Panc1 (cell line): Measurements from ENCODE around the gene PANK4.

Source experiments
- POLR2AphosphoS5 ChIP-seq: IDR thresholded peaks from 2 replicates; pipeline ENCODE4 v1.6.1; 2012; ENCODE audit warnings: mild to moderate bottlenecking, low read depth, low read length, moderate library complexity
- TF ChIP-seq, protein P1 (sequence below): fragments of 450-650 bp; IDR thresholded peaks from 2 replicates; pipeline ENCODE4 v1.5.1; 2017; ENCODE audit warnings: mild to moderate bottlenecking
- TF ChIP-seq, protein P2 (sequence below), 2 experiments: IDR thresholded peaks; 2 replicates each; pipeline ENCODE4 v1.6.1; 2011 to 2012; ENCODE audit warnings: low read depth in 2 of 2, control low read depth in 1 of 2, low read length in 1 of 2, mild to moderate bottlenecking in 1 of 2, moderate library complexity in 1 of 2; ENCODE audit not compliant: insufficient read depth in 1 of 2

- TF ChIP-seq, protein P1, sequence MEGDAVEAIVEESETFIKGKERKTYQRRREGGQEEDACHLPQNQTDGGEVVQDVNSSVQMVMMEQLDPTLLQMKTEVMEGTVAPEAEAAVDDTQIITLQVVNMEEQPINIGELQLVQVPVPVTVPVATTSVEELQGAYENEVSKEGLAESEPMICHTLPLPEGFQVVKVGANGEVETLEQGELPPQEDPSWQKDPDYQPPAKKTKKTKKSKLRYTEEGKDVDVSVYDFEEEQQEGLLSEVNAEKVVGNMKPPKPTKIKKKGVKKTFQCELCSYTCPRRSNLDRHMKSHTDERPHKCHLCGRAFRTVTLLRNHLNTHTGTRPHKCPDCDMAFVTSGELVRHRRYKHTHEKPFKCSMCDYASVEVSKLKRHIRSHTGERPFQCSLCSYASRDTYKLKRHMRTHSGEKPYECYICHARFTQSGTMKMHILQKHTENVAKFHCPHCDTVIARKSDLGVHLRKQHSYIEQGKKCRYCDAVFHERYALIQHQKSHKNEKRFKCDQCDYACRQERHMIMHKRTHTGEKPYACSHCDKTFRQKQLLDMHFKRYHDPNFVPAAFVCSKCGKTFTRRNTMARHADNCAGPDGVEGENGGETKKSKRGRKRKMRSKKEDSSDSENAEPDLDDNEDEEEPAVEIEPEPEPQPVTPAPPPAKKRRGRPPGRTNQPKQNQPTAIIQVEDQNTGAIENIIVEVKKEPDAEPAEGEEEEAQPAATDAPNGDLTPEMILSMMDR = no peak
- no peak for TF ChIP-seq POLR2AphosphoS5
- TF ChIP-seq, protein P2, sequence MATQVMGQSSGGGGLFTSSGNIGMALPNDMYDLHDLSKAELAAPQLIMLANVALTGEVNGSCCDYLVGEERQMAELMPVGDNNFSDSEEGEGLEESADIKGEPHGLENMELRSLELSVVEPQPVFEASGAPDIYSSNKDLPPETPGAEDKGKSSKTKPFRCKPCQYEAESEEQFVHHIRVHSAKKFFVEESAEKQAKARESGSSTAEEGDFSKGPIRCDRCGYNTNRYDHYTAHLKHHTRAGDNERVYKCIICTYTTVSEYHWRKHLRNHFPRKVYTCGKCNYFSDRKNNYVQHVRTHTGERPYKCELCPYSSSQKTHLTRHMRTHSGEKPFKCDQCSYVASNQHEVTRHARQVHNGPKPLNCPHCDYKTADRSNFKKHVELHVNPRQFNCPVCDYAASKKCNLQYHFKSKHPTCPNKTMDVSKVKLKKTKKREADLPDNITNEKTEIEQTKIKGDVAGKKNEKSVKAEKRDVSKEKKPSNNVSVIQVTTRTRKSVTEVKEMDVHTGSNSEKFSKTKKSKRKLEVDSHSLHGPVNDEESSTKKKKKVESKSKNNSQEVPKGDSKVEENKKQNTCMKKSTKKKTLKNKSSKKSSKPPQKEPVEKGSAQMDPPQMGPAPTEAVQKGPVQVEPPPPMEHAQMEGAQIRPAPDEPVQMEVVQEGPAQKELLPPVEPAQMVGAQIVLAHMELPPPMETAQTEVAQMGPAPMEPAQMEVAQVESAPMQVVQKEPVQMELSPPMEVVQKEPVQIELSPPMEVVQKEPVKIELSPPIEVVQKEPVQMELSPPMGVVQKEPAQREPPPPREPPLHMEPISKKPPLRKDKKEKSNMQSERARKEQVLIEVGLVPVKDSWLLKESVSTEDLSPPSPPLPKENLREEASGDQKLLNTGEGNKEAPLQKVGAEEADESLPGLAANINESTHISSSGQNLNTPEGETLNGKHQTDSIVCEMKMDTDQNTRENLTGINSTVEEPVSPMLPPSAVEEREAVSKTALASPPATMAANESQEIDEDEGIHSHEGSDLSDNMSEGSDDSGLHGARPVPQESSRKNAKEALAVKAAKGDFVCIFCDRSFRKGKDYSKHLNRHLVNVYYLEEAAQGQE (IDR thresholded peaks at IDR 0.05; ENCODE audit: insufficient read depth in 1 of 2, low read depth in 2 of 2, low read length in 1 of 2) = no peak
Observed at GRCh38 chr1:2537784-2538115, 11.4 kb upstream of the PANK4 start.
